ENCODE measurements around the gene PAFAH2. TPM values are rescaled to one million over a fixed set of nuclear protein-coding genes. Genes with fewer than 3 reads are reported as not detected.

PAFAH2 gene
- total RNA-seq, 3 donors from 2014 or later (not counting 1 experiment from before 2014, with no cell fraction given): 39.0 to 95.1 (median 68.6) TPM

DNA sequence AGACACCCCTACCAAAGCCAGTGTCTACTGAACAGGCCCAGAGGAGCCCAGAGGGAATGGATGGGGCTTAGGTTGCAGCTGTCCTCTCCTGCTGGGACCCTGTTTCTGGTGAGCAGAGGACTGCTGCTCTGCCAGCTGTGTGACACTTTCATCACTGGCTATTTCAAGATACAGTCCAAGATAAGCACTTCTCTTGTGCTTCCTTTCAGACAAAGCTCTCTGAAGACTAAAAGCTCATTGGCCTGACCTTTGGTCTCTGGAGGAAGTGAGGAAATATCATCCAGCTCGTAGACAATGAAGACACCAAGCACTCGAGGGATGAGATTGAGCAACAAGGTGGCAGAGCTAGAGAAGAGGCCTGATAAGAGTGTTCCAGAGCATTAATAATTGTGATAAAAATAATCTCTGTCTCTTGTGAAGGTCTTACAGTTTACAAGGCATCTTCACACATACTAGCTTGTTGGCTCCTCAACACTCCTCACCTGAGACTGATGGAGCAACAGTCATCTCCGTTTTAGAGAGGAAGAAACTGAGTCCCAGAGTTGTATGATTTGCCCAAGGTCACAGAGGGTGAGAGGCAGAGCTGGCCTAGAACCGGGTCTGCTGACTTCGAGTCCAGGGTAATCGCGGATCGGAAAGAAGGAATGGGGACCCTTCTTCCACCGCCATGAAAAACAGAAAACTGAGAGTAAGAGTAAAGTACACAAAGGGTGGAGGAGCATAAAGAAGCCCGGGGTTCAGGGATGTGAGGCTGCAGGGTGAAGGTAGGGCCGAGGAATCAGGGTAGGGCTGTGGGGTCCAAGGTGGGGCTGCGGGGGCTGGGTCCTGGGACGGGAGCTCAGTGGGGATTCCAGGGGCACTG is 666 bp downstream of the PAFAH2 start:
- WGBS (ENCODE audit: insufficient coverage): 5% methylated on average over 13 of the region's 13 CpGs

DNA sequence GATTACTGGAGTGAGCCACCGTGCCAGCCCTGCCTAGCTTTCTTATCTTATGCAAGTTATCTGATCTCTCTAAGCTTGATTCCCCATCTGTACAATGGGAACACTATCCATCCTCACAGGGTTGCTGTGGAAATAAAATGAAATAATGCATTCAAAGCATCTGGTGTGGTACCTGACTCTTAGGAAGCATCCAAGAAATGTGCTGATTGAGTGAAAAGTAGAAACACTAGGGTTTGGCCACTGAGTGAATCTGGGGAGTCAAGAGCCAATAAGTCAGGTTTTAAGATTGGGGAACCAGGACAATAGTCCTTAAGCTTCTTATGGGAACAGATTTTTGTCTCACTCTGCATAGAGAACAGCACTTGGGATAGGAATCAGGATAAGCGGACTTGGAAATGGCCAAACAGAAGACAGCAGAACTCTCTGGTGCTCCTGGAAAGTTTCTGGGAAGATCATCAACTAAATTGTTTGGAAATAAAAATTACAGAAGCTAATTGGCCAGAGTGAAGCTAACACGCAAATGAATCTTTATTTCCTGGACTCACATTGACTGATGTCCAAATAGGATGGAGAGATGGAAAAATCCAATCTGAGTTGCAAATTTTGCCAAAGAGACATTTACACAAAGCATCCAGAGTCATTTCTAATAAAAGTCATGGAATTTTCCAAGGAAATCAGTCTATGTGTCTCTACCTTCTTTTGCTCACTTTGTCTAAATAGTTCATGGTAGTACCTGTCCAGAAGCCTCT is 3.3 kb downstream of the PAFAH2 start:
- Histone ChIP-seq H3K36me3 (ENCODE audit: control insufficient read depth, insufficient read depth, low read length) (no peaks in the 10 kb centered on the region), H3K4me1 (ENCODE audit: control insufficient read depth, insufficient read depth, low read length) (peaks cover 64% of the 10 kb centered on the region), H3K9me3 (ENCODE audit: control insufficient read depth, insufficient read depth, low read length) (no peaks in the 10 kb centered on the region), H3K27me3 (ENCODE audit: control insufficient read depth, insufficient read depth, low read length) (no peaks in the 10 kb centered on the region), H3K4me3 (ENCODE audit: low read length) (no peak overlapping the region), H3K27ac (ENCODE audit: low read length) (no peak overlapping the region)
- H3K4me3 Mint-ChIP-seq: peak overlapping the region; percentile 38
- H3K9me3 Mint-ChIP-seq: no peaks in the 10 kb centered on the region
- H3K27ac Mint-ChIP-seq: peak overlapping the region; percentile 89 to 98
- intact Hi-C loops (cut with micrococcal nuclease): loop anchor here (5.0 to 10.0 kb wide), 3 partner anchors 37 to 750 kb away; partner anchors contain the start of gene RSRP1
- H3K36me3 Mint-ChIP-seq: no peaks in the 10 kb centered on the region
- H3K27me3 Mint-ChIP-seq (ENCODE audit: low read depth in 2 of 2): no peaks in the 10 kb centered on the region
- TF ChIP-seq, protein P1, sequence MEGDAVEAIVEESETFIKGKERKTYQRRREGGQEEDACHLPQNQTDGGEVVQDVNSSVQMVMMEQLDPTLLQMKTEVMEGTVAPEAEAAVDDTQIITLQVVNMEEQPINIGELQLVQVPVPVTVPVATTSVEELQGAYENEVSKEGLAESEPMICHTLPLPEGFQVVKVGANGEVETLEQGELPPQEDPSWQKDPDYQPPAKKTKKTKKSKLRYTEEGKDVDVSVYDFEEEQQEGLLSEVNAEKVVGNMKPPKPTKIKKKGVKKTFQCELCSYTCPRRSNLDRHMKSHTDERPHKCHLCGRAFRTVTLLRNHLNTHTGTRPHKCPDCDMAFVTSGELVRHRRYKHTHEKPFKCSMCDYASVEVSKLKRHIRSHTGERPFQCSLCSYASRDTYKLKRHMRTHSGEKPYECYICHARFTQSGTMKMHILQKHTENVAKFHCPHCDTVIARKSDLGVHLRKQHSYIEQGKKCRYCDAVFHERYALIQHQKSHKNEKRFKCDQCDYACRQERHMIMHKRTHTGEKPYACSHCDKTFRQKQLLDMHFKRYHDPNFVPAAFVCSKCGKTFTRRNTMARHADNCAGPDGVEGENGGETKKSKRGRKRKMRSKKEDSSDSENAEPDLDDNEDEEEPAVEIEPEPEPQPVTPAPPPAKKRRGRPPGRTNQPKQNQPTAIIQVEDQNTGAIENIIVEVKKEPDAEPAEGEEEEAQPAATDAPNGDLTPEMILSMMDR (IDR thresholded peaks at IDR 0.05): no peak
- DNase-seq: no peak
- 96% methylated on average over 3 of the region's 3 CpGs for WGBS (ENCODE audit: insufficient coverage)
- ATAC-seq: no peak
- peaks cover 64 to 68% of the 10 kb centered on the region in 2 donors for H3K4me1 Mint-ChIP-seq

More for the DNA sequence above, 666 bp downstream of the PAFAH2 start:
- Mint-ChIP-seq H3K4me1 (peaks cover 44 to 47% of the 10 kb centered on the region in 2 donors), H3K27ac (peak overlapping the region; percentile 98 to 100), H3K4me3 (peak overlapping the region; percentile 97), H3K27me3 (ENCODE audit: low read depth in 2 of 2) (no peaks in the 10 kb centered on the region), H3K36me3 (no peaks in the 10 kb centered on the region), H3K9me3 (no peaks in the 10 kb centered on the region)
- intact Hi-C loops (cut with micrococcal nuclease): loop anchor here (10.0 kb wide), 1 partner anchor 752 kb away; the partner anchor contains the start of gene RSRP1
- Histone ChIP-seq H3K27ac (ENCODE audit: low read length) (peak overlapping the region; percentile 87), H3K9me3 (ENCODE audit: control insufficient read depth, insufficient read depth, low read length) (no peaks in the 10 kb centered on the region), H3K4me3 (ENCODE audit: low read length) (peak overlapping the region; percentile 57), H3K27me3 (ENCODE audit: control insufficient read depth, insufficient read depth, low read length) (no peaks in the 10 kb centered on the region), H3K36me3 (ENCODE audit: control insufficient read depth, insufficient read depth, low read length) (no peaks in the 10 kb centered on the region), H3K4me1 (ENCODE audit: control insufficient read depth, insufficient read depth, low read length) (peaks cover 42% of the 10 kb centered on the region)
- peak in 1 of 3 donors; percentile 5 for ATAC-seq
- DNase-seq: peak in 1 of 2 donors; percentile 48
- TF ChIP-seq, protein P1 (IDR thresholded peaks at IDR 0.05): no peak

DNA sequence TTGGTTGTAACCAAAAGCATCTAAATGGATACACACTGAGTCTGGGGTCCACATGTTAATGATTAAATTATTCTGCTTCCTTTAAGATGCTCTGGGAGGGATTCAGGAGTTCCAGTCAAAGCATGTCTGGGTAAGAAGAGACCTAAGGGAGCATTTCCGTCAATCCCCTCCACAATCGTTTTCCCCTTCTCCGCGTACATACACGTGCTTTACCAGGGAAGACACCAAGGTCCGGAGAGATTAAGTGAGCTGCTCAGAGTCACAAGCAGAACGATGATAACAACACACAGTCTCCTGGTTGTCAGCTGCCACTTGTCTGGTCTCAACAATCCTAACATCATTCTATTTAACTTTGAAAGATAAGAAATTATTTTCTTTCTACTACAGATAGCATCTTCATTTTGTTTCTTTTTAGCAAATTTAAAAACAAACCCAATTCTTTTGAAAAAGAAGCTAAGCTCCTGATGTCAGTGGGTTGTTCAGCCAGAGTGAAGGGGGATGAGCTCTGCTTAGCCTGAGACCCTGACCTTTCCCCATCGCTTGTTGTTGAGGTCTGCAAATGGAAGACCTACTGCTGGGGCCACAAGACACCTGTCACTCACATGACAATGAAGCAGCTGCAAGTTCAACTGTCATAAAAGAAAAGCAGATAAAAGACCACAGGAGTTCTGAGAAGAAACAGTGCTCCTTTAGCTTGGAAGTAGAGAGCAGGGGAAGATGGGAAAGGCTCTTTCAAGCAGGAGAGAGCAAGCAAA is 4.5 kb downstream of the PAFAH2 start:
- Histone ChIP-seq H3K4me3 (ENCODE audit: low read length) (no peak overlapping the region), H3K9me3 (ENCODE audit: control insufficient read depth, insufficient read depth, low read length) (no peaks in the 10 kb centered on the region), H3K27ac (ENCODE audit: low read length) (peak overlapping the region; percentile 84), H3K27me3 (ENCODE audit: control insufficient read depth, insufficient read depth, low read length) (no peaks in the 10 kb centered on the region), H3K36me3 (ENCODE audit: control insufficient read depth, insufficient read depth, low read length) (peaks cover 3% of the 10 kb centered on the region), H3K4me1 (ENCODE audit: control insufficient read depth, insufficient read depth, low read length) (peaks cover 71% of the 10 kb centered on the region)
- Mint-ChIP-seq H3K27ac (peak overlapping the region; percentile 89 to 98), H3K4me1 (peaks cover 72 to 78% of the 10 kb centered on the region in 2 donors), H3K27me3 (ENCODE audit: low read depth in 2 of 2) (no peaks in the 10 kb centered on the region), H3K4me3 (peak overlapping the region; percentile 58), H3K9me3 (no peaks in the 10 kb centered on the region), H3K36me3 (no peaks in the 10 kb centered on the region)
- DNase-seq (no peak), ATAC-seq (no peak)
- TF ChIP-seq, protein P1 (IDR thresholded peaks at IDR 0.05): no peak
- 93% methylated on average over 8 of the region's 8 CpGs for WGBS (ENCODE audit: insufficient coverage)
- intact Hi-C loops (cut with micrococcal nuclease): loop anchor here (5.0 to 10.0 kb wide), 3 partner anchors 36 to 749 kb away; partner anchors contain the start of gene RSRP1

Data from natural killer cell (primary cell).